NCI-H2227 (cell line): ENCODE measurements around the gene DPP6.
A peak's percentile ranks its signal among the peaks of the same experiment; 100 is the strongest.

Experiments
- DNase-seq: peaks from one replicate; lab custom pipeline; 2025; ENCODE audit not compliant: unreplicated experiment; lab: John Stamatoyannopoulos, UW

The DPP6 gene

GRCh38 chr7:154783281-154783909 lies 731.2 kb downstream of the DPP6 start:
- DNase-seq = no peak

- no peak for DNase-seq
Measured at GRCh38 chr7:154785898-154786297, 733.7 kb downstream of the DPP6 start.

- no peak for DNase-seq
Measured at GRCh38 chr7:154789404-154789803, 737.2 kb downstream of the DPP6 start.

GRCh38 chr7:154791611-154792010 lies 739.4 kb downstream of the DPP6 start:
- DNase-seq = no peak

- no peak for DNase-seq
Measured at GRCh38 chr7:154792436-154793055, 740.3 kb downstream of the DPP6 start.

- DNase-seq = peak; percentile 12
Measured at GRCh38 chr7:154794147-154794780, 742.1 kb downstream of the DPP6 start.

GRCh38 chr7:154795014-154795413 lies 742.8 kb downstream of the DPP6 start:
- DNase-seq = no peak

GRCh38 chr7:154795437-154795836 lies 743.2 kb downstream of the DPP6 start:
- DNase-seq = no peak

- no peak for DNase-seq
Measured at GRCh38 chr7:154804449-154804848, 752.3 kb downstream of the DPP6 start.

- DNase-seq = no peak
Measured at GRCh38 chr7:154812027-154812426, 759.8 kb downstream of the DPP6 start.

GRCh38 chr7:154817224-154817896 lies 765.2 kb downstream of the DPP6 start:
- DNase-seq = no peak

GRCh38 chr7:154827007-154827406 lies 774.8 kb downstream of the DPP6 start:
- DNase-seq = no peak

GRCh38 chr7:154832557-154833138 lies 780.5 kb downstream of the DPP6 start:
- DNase-seq = no peak

GRCh38 chr7:154836021-154836448 lies 783.8 kb downstream of the DPP6 start:
- DNase-seq = no peak

- DNase-seq = no peak
Measured at GRCh38 chr7:154837087-154837486, 784.9 kb downstream of the DPP6 start.

GRCh38 chr7:154837622-154838021 lies 785.4 kb downstream of the DPP6 start:
- no peak for DNase-seq

- no peak for DNase-seq
Measured at GRCh38 chr7:154840086-154840485, 787.9 kb downstream of the DPP6 start.

- DNase-seq = peak; percentile 18
Measured at GRCh38 chr7:154841731-154842331, 789.6 kb downstream of the DPP6 start.

- no peak for DNase-seq
Measured at GRCh38 chr7:154842591-154842990, 790.4 kb downstream of the DPP6 start.

GRCh38 chr7:154843670-154844237 lies 791.6 kb downstream of the DPP6 start:
- no peak for DNase-seq

GRCh38 chr7:154844499-154844898 lies 792.3 kb downstream of the DPP6 start:
- no peak for DNase-seq
